ENCODE measurements around the gene YBEY. TPM values are rescaled to one million over a fixed set of nuclear protein-coding genes. Genes with fewer than 3 reads are reported as not detected.
A peak's percentile ranks its signal among the peaks of the same experiment; 100 is the strongest.

YBEY gene
- polyA plus RNA-seq, 3 donors = 4.1 to 8.6 (median 5.2) TPM

GRCh38 chr21:46334351-46335140 is 48.4 kb downstream of the YBEY start:
- H3K27ac Mint-ChIP-seq = peak overlapping the region in 4 of 7 donors; percentile 7 to 62 (median 16)
- Histone ChIP-seq H3K79me2 (ENCODE audit: insufficient read depth, low read length) (peaks cover 26% of the 10 kb centered on the region), H3K9me3 (replicated peaks in 1 of 2; ENCODE audit: control insufficient read depth in 1 of 2, insufficient read depth in 1 of 2, low read length in 2 of 2) (no peaks in the 10 kb centered on the region), H2AFZ (ENCODE audit: insufficient read depth, low read depth, low read length, poor library complexity, severe bottlenecking) (no peak overlapping the region), H3K4me1 (ENCODE audit: control insufficient read depth in 1 of 2, insufficient read depth in 2 of 2, low read length in 2 of 2) (no peaks in the 10 kb centered on the region), H3K4me2 (replicated peaks; ENCODE audit: extremely low read depth, low read length, poor library complexity, severe bottlenecking) (no peak overlapping the region), H3K27ac (ENCODE audit: low read depth in 1 of 2, low read length in 2 of 2) (no peak overlapping the region), H3K4me3 (replicated peaks in 1 of 3; ENCODE audit: low read depth in 2 of 3, low read length in 3 of 3) (no peak overlapping the region), H3K36me3 (replicated peaks in 1 of 2; ENCODE audit: control insufficient read depth in 1 of 2, insufficient read depth in 2 of 2, low read length in 2 of 2) (peaks cover 53 to 89% of the 10 kb centered on the region in 2 donors), H3K9ac (ENCODE audit: insufficient read depth, low read length, poor library complexity, severe bottlenecking) (no peak overlapping the region), H3K27me3 (ENCODE audit: control insufficient read depth in 2 of 2, insufficient read depth in 2 of 2, low read length in 2 of 2) (no peaks in the 10 kb centered on the region), H4K20me1 (ENCODE audit: insufficient read depth, low read length) (no peaks in the 10 kb centered on the region)
- H3K4me3 Mint-ChIP-seq = no peak overlapping the region
- intact Hi-C loops (cut with micrococcal nuclease) = no loop called here
- H3K36me3 Mint-ChIP-seq = peaks cover 59 to 91% of the 10 kb centered on the region in 2 donors
- no peaks in the 10 kb centered on the region for H3K4me1 Mint-ChIP-seq
- 100% methylated on average over 2 of the region's 12 CpGs for WGBS (ENCODE audit: insufficient coverage)
- no peak for DNase-seq
- H3K27me3 Mint-ChIP-seq (ENCODE audit: low read depth in 3 of 3) = no peaks in the 10 kb centered on the region
- TF ChIP-seq CTCF (IDR thresholded peaks at IDR 0.05) = no peak
- H3K9me3 Mint-ChIP-seq = no peaks in the 10 kb centered on the region

- H3K4me2 ChIP-seq (replicated peaks; ENCODE audit: extremely low read depth, low read length, poor library complexity, severe bottlenecking) = no peak overlapping the region
- 100% methylated on average over 1 of the region's 3 CpGs for WGBS (ENCODE audit: insufficient coverage)
- intact Hi-C loops (cut with micrococcal nuclease) = no loop called here
- no peak overlapping the region for H3K9ac ChIP-seq (ENCODE audit: insufficient read depth, low read length, poor library complexity, severe bottlenecking)
- H3K4me1 Mint-ChIP-seq = no peaks in the 10 kb centered on the region
- no peaks in the 10 kb centered on the region for H3K27me3 ChIP-seq (ENCODE audit: control insufficient read depth in 2 of 2, insufficient read depth in 2 of 2, low read length in 2 of 2)
- peak overlapping the region in 1 of 7 donors; percentile 29 for H3K27ac Mint-ChIP-seq
- no peaks in the 10 kb centered on the region for H3K9me3 ChIP-seq (replicated peaks in 1 of 2; ENCODE audit: control insufficient read depth in 1 of 2, insufficient read depth in 1 of 2, low read length in 2 of 2)
- no peaks in the 10 kb centered on the region for H4K20me1 ChIP-seq (ENCODE audit: insufficient read depth, low read length)
- H3K4me1 ChIP-seq (ENCODE audit: control insufficient read depth in 1 of 2, insufficient read depth in 2 of 2, low read length in 2 of 2) = no peaks in the 10 kb centered on the region
- no peak overlapping the region for H3K4me3 Mint-ChIP-seq
- peaks cover 62 to 92% of the 10 kb centered on the region in 2 donors for H3K36me3 Mint-ChIP-seq
- no peak overlapping the region for H2AFZ ChIP-seq (ENCODE audit: insufficient read depth, low read depth, low read length, poor library complexity, severe bottlenecking)
- DNase-seq = no peak
- no peak overlapping the region for H3K4me3 ChIP-seq (replicated peaks in 1 of 3; ENCODE audit: low read depth in 2 of 3, low read length in 3 of 3)
- H3K36me3 ChIP-seq (replicated peaks in 1 of 2; ENCODE audit: control insufficient read depth in 1 of 2, insufficient read depth in 2 of 2, low read length in 2 of 2) = peaks cover 48 to 80% of the 10 kb centered on the region in 2 donors
- no peak for TF ChIP-seq CTCF (IDR thresholded peaks at IDR 0.05)
- no peaks in the 10 kb centered on the region for H3K9me3 Mint-ChIP-seq
- no peaks in the 10 kb centered on the region for H3K27me3 Mint-ChIP-seq (ENCODE audit: low read depth in 3 of 3)
- no peak overlapping the region for H3K27ac ChIP-seq (ENCODE audit: low read depth in 1 of 2, low read length in 2 of 2)
- H3K79me2 ChIP-seq (ENCODE audit: insufficient read depth, low read length) = peaks cover 16% of the 10 kb centered on the region
Measured at GRCh38 chr21:46336603-46337002, 50.5 kb downstream of the YBEY start.

Data from CD14-positive monocyte (primary cell).